K562 (cell line): Measurements from ENCODE around the gene NR2F2. TPM values are rescaled to one million over a fixed set of nuclear protein-coding genes. Genes with fewer than 3 reads are reported as not detected.

ENCODE experiments used
- CCNT2 ChIP-seq: IDR thresholded peaks from 2 replicates; pipeline ENCODE4 v1.6.1; 2011; ENCODE audit warnings: borderline replicate concordance, low read depth, mild to moderate bottlenecking, moderate library complexity, mixed read lengths, low read length; ENCODE audit not compliant: insufficient read length; ENCODE audit errors: extremely low read depth
- CEBPB ChIP-seq: fragments of 450-650 bp; IDR thresholded peaks from 2 replicates; pipeline ENCODE4 v1.6.1; 2016; ENCODE audit warnings: missing genetic modification characterization, missing compliant biosample characterization
- ESRRA ChIP-seq: fragments of 450-650 bp; IDR thresholded peaks from 2 replicates; pipeline ENCODE4 v1.6.1; 2014; ENCODE audit warnings: low read depth, mild to moderate bottlenecking, moderate library complexity, borderline replicate concordance
- HMG20A ChIP-seq: fragments of 450-650 bp; formaldehyde crosslinking; conservative IDR thresholded peaks from 2 replicates; pipeline ENCODE4 v1.4.0; 2020; ENCODE audit warnings: mild to moderate bottlenecking, mixed read lengths
- MGA ChIP-seq: fragments of 450-650 bp; IDR thresholded peaks from 2 replicates; pipeline ENCODE4 v1.6.1; 2016; ENCODE audit warnings: mild to moderate bottlenecking, moderate library complexity
- MYNN ChIP-seq, 2 experiments: sonication (generic); formaldehyde crosslinking in 1 of 2; IDR thresholded peaks; 2 replicates each; pipeline versions ENCODE4 v1.5.0 to v1.6.1; 2016 to 2020; ENCODE audit warnings: antibody characterized with exemption in 1 of 2, missing genetic modification reagents in 1 of 2
- OTX1 ChIP-seq: fragments of 450-650 bp; formaldehyde crosslinking; IDR thresholded peaks from 2 replicates; pipeline ENCODE4 v1.4.0; 2022; ENCODE audit warnings: mild to moderate bottlenecking
- RAD51 ChIP-seq: fragments of 450-650 bp; IDR thresholded peaks from 2 replicates; pipeline ENCODE4 v1.7.1; 2016; ENCODE audit warnings: low read depth, mild to moderate bottlenecking, borderline replicate concordance
- RB1 ChIP-seq: fragments of 450-650 bp; IDR thresholded peaks from 2 replicates; pipeline ENCODE4 v1.6.1; 2017; ENCODE audit warnings: low read depth, mild to moderate bottlenecking
- RCOR1 ChIP-seq, 2 experiments: IDR thresholded peaks; 2 replicates each; pipeline ENCODE4 v1.6.1; 2012; ENCODE audit warnings: low read depth in 2 of 2, low read length in 2 of 2, borderline replicate concordance in 1 of 2, improper control_type of control experiment in 1 of 2
- SLC30A9 ChIP-seq: fragments of 250-450 bp; sonication (Bioruptor Pico); IDR thresholded peaks from 2 replicates; pipeline ENCODE4 v1.8.0; 2022; ENCODE audit warnings: mild to moderate bottlenecking, moderate library complexity
- THRAP3 ChIP-seq: fragments of 450-650 bp; IDR thresholded peaks from 2 replicates; pipeline ENCODE4 v1.6.1; 2016; ENCODE audit warnings: mild to moderate bottlenecking, inconsistent platforms, borderline replicate concordance
- ZNF184 ChIP-seq: sonication (generic); formaldehyde crosslinking; IDR thresholded peaks from 2 replicates; pipeline ENCODE4 v1.5.0; 2020; ENCODE audit warnings: missing genetic modification reagents
- ZNF274 ChIP-seq: IDR thresholded peaks from 2 replicates; pipeline ENCODE4 v1.6.1; 2011; ENCODE audit warnings: low read depth, mild to moderate bottlenecking, low read length, moderate library complexity, borderline replicate concordance
- ZNF431 ChIP-seq: sonication (generic); formaldehyde crosslinking; IDR thresholded peaks from 2 replicates; pipeline ENCODE4 v1.8.0; 2022; ENCODE audit warnings: mild to moderate bottlenecking, missing genetic modification reagents
- ZZZ3 ChIP-seq: fragments of 450-650 bp; IDR thresholded peaks from 2 replicates; pipeline ENCODE4 v1.6.1; 2016; ENCODE audit warnings: antibody characterized with exemption, mild to moderate bottlenecking, moderate library complexity
- polyA plus RNA-seq, 8 experiments: library from polyadenylated mRNA; depleted of rRNA in 4 of 8; stranded (reverse) in 5 of 8; unstranded in 3 of 8; fragments of >200 nt; fragmentation: Nextera tagmentation in 2 of 8; fragmentation: Illumina TruSeq in 1 of 8; extraction: Ambion mirVana in 2 of 8; extraction: Trizol in 1 of 8; gene quantifications; 2 replicates each; pipeline versions ENCODE4 v1.2.1 to v1.2.3, GENCODE V29; 2011 to 2014; ENCODE audit warnings: inconsistent platforms in 1 of 8, missing spikeins in 1 of 8
- total RNA-seq, 7 experiments: library from RNA; depleted of rRNA in 6 of 7; stranded (reverse); fragments of >200 nt in 6 of 7; fragmentation: Illumina TruSeq in 2 of 7; extraction: Trizol in 2 of 7; gene quantifications; 2 replicates each; pipeline versions ENCODE4 v1.2.1 to v1.2.3, GENCODE V29; 2011 to 2021; ENCODE audit warnings: low replicate concordance in 1 of 7
- TF ChIP-seq, protein P1 (sequence below): sonication (generic); formaldehyde crosslinking; IDR thresholded peaks from 2 replicates; pipeline ENCODE4 v1.8.1; 2023; ENCODE audit warnings: mild to moderate bottlenecking, missing genetic modification reagents

The NR2F2 gene
- total and polyA plus RNA-seq, 9 of the 15 experiments (the other 6 are each of a cell fraction or from before 2014, with no cell fraction given), result 6.0 to 51.8 (median 11.1) TPM

GRCh38 chr15:96327155-96327741 lies 3.3 kb upstream of the NR2F2 start (continued):
- TF ChIP-seq THRAP3 (no peak), SLC30A9 (no peak), ZNF274 (no peak), RAD51 (0 out of 2 replicates have a peak, but pooled peaks have one; percentile 3), ESRRA (no peak), HMG20A (CRISPR knock-in tag) (no peak), MGA (peak; percentile 29; the same call in 1 of the 2 replicates), MYNN (IDR thresholded peaks at IDR 0.05) (peak; percentile 55; the same call in 1 of the 2 replicates), MYNN (CRISPR knock-in tag; IDR thresholded peaks at IDR 0.05) (no peak), RCOR1 (IDR thresholded peaks at IDR 0.05; ENCODE audit: borderline replicate concordance in 1 of 2, low read depth in 2 of 2, low read length in 2 of 2) (peak; percentile 77 to 95; a peak in 3 of 4 replicates), ZNF431 (CRISPR knock-in tag) (no peak), CEBPB (tag) (peak; percentile 67), ZNF184 (CRISPR knock-in tag) (no peak), CCNT2 (peak; percentile 21), RB1 (peak; percentile 65), ZZZ3 (no peak), OTX1 (no peak)
- TF ChIP-seq, protein P1, sequence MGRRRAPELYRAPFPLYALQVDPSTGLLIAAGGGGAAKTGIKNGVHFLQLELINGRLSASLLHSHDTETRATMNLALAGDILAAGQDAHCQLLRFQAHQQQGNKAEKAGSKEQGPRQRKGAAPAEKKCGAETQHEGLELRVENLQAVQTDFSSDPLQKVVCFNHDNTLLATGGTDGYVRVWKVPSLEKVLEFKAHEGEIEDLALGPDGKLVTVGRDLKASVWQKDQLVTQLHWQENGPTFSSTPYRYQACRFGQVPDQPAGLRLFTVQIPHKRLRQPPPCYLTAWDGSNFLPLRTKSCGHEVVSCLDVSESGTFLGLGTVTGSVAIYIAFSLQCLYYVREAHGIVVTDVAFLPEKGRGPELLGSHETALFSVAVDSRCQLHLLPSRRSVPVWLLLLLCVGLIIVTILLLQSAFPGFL (CRISPR knock-in tag), result no peak
